ENCODE measurements around the gene CASTOR1.

DNA sequence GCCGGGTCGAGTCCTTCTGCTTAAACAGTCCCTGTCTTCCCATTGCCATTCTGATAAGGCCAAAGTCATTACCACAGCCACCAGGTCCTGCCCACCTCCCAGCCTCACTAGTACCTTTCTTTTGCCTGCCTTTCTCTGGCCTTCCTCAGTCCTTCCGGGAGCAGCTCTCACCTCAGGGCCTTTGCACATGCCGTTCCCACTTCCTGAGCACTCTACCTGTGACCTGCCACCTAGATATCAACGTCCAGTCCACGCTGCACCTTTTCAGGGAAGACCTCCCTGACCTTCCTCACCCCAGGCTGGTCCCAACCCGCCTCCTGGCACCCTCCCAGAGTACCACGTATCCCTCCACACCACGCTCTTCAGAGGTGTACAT is 14.9 kb downstream of the CASTOR1 start:
- TF ChIP-seq, protein P1, sequence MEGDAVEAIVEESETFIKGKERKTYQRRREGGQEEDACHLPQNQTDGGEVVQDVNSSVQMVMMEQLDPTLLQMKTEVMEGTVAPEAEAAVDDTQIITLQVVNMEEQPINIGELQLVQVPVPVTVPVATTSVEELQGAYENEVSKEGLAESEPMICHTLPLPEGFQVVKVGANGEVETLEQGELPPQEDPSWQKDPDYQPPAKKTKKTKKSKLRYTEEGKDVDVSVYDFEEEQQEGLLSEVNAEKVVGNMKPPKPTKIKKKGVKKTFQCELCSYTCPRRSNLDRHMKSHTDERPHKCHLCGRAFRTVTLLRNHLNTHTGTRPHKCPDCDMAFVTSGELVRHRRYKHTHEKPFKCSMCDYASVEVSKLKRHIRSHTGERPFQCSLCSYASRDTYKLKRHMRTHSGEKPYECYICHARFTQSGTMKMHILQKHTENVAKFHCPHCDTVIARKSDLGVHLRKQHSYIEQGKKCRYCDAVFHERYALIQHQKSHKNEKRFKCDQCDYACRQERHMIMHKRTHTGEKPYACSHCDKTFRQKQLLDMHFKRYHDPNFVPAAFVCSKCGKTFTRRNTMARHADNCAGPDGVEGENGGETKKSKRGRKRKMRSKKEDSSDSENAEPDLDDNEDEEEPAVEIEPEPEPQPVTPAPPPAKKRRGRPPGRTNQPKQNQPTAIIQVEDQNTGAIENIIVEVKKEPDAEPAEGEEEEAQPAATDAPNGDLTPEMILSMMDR (IDR thresholded peaks at IDR 0.05) = no peak
- TF ChIP-seq POLR2AphosphoS5 (IDR thresholded peaks at IDR 0.05) (no peak), POLR2A (IDR thresholded peaks at IDR 0.05) (no peak)

Data from upper lobe of left lung (tissue), 4 donors.